ENCODE data around the gene C16orf92.

C16orf92 gene

GRCh38 chr16:29999605-30000004 is 23.4 kb upstream of the C16orf92 start:
- no peak overlapping the region for H3K4me3 ChIP-seq (ENCODE audit: low read depth, low read length)
- no peak overlapping the region for H3K4me2 ChIP-seq (ENCODE audit: low read length)
- no peak overlapping the region for H3K27ac ChIP-seq
- H3K9me3 ChIP-seq (ENCODE audit: control insufficient read depth, low read length): no peaks in the 10 kb centered on the region
- H3K27me3 ChIP-seq (ENCODE audit: control insufficient read depth, insufficient read depth, low read length): no peaks in the 10 kb centered on the region
- TF ChIP-seq CTCF (IDR thresholded peaks at IDR 0.05): no peak
- no peak overlapping the region for H3K9ac ChIP-seq
- no peaks in the 10 kb centered on the region for H3K36me3 ChIP-seq (ENCODE audit: control insufficient read depth, insufficient read depth, low read length)
- no peak overlapping the region for H2AFZ ChIP-seq
- peaks cover 5% of the 10 kb centered on the region for H3K79me2 ChIP-seq
- peaks cover 6% of the 10 kb centered on the region for H3K4me1 ChIP-seq

DNA sequence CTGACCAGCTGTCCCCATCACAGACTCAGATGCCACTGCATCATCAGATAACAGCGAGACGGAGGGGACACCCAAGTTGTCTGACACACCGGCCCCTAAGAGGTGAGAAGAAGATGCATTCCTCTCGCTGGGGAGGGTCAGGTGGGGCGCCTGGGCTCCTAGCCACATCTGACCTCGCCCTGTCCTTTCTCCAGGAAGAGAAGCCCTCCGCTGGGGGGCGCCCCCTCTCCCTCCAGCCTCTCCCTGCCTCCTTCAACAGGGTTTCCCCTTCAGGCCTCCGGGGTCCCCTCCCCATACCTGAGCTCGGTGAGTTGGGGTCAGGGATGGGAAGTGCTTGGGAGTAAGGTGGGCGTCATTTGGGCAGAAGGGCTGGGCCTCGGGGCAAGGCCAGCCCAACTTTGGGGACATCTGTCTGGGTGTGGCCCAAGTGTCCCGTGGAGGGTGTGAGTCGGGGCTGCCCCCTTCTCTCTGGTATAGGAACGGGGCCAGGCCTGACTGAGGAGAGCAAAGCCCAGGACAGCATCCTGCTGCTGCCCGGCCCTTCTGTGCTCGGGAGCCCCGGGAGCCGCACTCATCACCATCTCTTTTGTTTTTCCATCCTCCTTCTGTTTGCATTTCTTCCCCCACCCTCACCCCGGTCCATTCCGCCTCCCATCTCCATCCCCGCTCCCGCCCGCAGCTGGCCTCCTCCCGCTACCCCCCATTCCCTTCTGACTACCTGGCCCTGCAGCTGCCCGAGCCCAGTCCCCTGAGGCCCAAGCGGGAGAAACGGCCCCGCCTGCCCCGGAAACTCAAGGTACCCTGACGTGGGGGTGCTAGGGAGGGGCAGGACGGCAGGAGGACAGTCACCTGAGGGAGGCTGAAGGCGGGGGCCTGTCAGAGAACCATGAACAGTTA is 22.0 kb upstream of the C16orf92 start:
- Histone ChIP-seq H3K36me3 (ENCODE audit: control insufficient read depth, insufficient read depth, low read length) (no peaks in the 10 kb centered on the region), H3K9me3 (ENCODE audit: control insufficient read depth, low read length) (no peaks in the 10 kb centered on the region), H2AFZ (no peak overlapping the region), H3K4me3 (ENCODE audit: low read depth, low read length) (no peak overlapping the region), H3K79me2 (peaks cover 5% of the 10 kb centered on the region), H3K27me3 (ENCODE audit: control insufficient read depth, insufficient read depth, low read length) (no peaks in the 10 kb centered on the region), H3K27ac (no peak overlapping the region), H3K4me1 (peaks cover 4% of the 10 kb centered on the region), H3K9ac (no peak overlapping the region), H3K4me2 (ENCODE audit: low read length) (no peak overlapping the region)
- no peak for TF ChIP-seq CTCF (IDR thresholded peaks at IDR 0.05)

GRCh38 chr16:30002614-30003346 is 20.2 kb upstream of the C16orf92 start:
- Histone ChIP-seq H3K4me1 (no peaks in the 10 kb centered on the region), H3K4me3 (ENCODE audit: low read depth, low read length) (no peak overlapping the region), H3K9me3 (ENCODE audit: control insufficient read depth, low read length) (no peaks in the 10 kb centered on the region), H3K36me3 (ENCODE audit: control insufficient read depth, insufficient read depth, low read length) (no peaks in the 10 kb centered on the region), H3K79me2 (no peaks in the 10 kb centered on the region), H3K27me3 (ENCODE audit: control insufficient read depth, insufficient read depth, low read length) (no peaks in the 10 kb centered on the region), H3K27ac (no peak overlapping the region), H3K9ac (no peak overlapping the region), H3K4me2 (ENCODE audit: low read length) (no peak overlapping the region), H2AFZ (no peak overlapping the region)
- no peak for TF ChIP-seq CTCF (IDR thresholded peaks at IDR 0.05)

- no peaks in the 10 kb centered on the region for H3K9me3 ChIP-seq (ENCODE audit: control insufficient read depth, low read length)
- no peak overlapping the region for H3K4me3 ChIP-seq (ENCODE audit: low read depth, low read length)
- no peaks in the 10 kb centered on the region for H3K36me3 ChIP-seq (ENCODE audit: control insufficient read depth, insufficient read depth, low read length)
- H2AFZ ChIP-seq: no peak overlapping the region
- H3K9ac ChIP-seq: no peak overlapping the region
- H3K79me2 ChIP-seq: no peaks in the 10 kb centered on the region
- no peak overlapping the region for H3K27ac ChIP-seq
- no peaks in the 10 kb centered on the region for H3K4me1 ChIP-seq
- no peak overlapping the region for H3K4me2 ChIP-seq (ENCODE audit: low read length)
- no peaks in the 10 kb centered on the region for H3K27me3 ChIP-seq (ENCODE audit: control insufficient read depth, insufficient read depth, low read length)
- no peak for TF ChIP-seq CTCF (IDR thresholded peaks at IDR 0.05)
These were observed 19.2 kb upstream of the C16orf92 start for GRCh38 chr16:30003670-30004423.
